GM20431 (cell line): ENCODE results near the gene UMODL1.

Source experiments
- in situ Hi-C: fragments of 300-500 bp; cut with MseI, MboI; formaldehyde crosslinking; loops from one replicate; pipeline ENCODE4 v1.15.0; 2020; ENCODE audit warnings: low sequenced_read_pairs; ENCODE audit not compliant: unreplicated experiment

Gene UMODL1

GRCh38 chr21:42144679-42145568 lies 73.8 kb downstream of the UMODL1 start:
- in situ Hi-C loops, result no loop called here

- in situ Hi-C loops, result no loop called here
These were observed 74.6 kb downstream of the UMODL1 start for GRCh38 chr21:42145569-42146272.

GRCh38 chr21:42146273-42146805 lies 75.2 kb downstream of the UMODL1 start:
- in situ Hi-C loops, result no loop called here

- in situ Hi-C loops, result no loop called here
These were observed 75.7 kb downstream of the UMODL1 start for GRCh38 chr21:42146821-42147220.

GRCh38 chr21:42147386-42148020 lies 76.4 kb downstream of the UMODL1 start:
- in situ Hi-C loops, result no loop called here

- in situ Hi-C loops, result no loop called here
These were observed 77.0 kb downstream of the UMODL1 start for GRCh38 chr21:42148097-42148496.

- in situ Hi-C loops, result no loop called here
These were observed 77.5 kb downstream of the UMODL1 start for GRCh38 chr21:42148584-42148983.

- in situ Hi-C loops, result loop anchor here (10.0 to 25.0 kb wide), 2 partner anchors 115 to 287 kb away; no protein-coding TSS in a partner anchor
These were observed 78.7 kb downstream of the UMODL1 start for GRCh38 chr21:42149656-42150473.

- in situ Hi-C loops, result loop anchor here (10.0 to 25.0 kb wide), 2 partner anchors 114 to 287 kb away; no protein-coding TSS in a partner anchor
These were observed 79.5 kb downstream of the UMODL1 start for GRCh38 chr21:42150474-42151085.

- in situ Hi-C loops, result loop anchor here (10.0 to 25.0 kb wide), 2 partner anchors 113 to 286 kb away; no protein-coding TSS in a partner anchor
These were observed 80.2 kb downstream of the UMODL1 start for GRCh38 chr21:42151148-42151947.

- in situ Hi-C loops, result loop anchor here (10.0 to 25.0 kb wide), 2 partner anchors 113 to 285 kb away; no protein-coding TSS in a partner anchor
These were observed 80.8 kb downstream of the UMODL1 start for GRCh38 chr21:42151948-42152220.

GRCh38 chr21:42153046-42153686 lies 82.0 kb downstream of the UMODL1 start:
- in situ Hi-C loops, result loop anchor here (10.0 to 25.0 kb wide), 2 partner anchors 112 to 284 kb away; no protein-coding TSS in a partner anchor

GRCh38 chr21:42153746-42154145 lies 82.6 kb downstream of the UMODL1 start:
- in situ Hi-C loops, result loop anchor here (10.0 to 25.0 kb wide), 2 partner anchors 111 to 284 kb away; no protein-coding TSS in a partner anchor

GRCh38 chr21:42154237-42155044 lies 83.3 kb downstream of the UMODL1 start:
- in situ Hi-C loops, result loop anchor here (10.0 to 25.0 kb wide), 2 partner anchors 110 to 283 kb away; no protein-coding TSS in a partner anchor

- in situ Hi-C loops, result loop anchor here (10.0 to 25.0 kb wide), 2 partner anchors 110 to 282 kb away; no protein-coding TSS in a partner anchor
These were observed 84.1 kb downstream of the UMODL1 start for GRCh38 chr21:42155045-42155855.
